Activated naive CD4-positive, alpha-beta T cell (primary cell): ENCODE data around the gene CCL21.
"Not testable (repeated sequence)": the region's sequence is repeated elsewhere in the genome, so short reads cannot be mapped to it uniquely, and the experiment has no call there.

Experiments
- DNase-seq, 4 experiments: peaks; one replicate each; lab custom pipeline; 2025; lab: John Stamatoyannopoulos, UW

Gene CCL21

GRCh38 chr9:34710023-34710422 is at the start of gene CCL21:
TSS of gene CCL21 (minus strand) at chr9:34710136. CDS start at chr9:34710066, 70 bp downstream.
- DNase-seq = no peak

DNA sequence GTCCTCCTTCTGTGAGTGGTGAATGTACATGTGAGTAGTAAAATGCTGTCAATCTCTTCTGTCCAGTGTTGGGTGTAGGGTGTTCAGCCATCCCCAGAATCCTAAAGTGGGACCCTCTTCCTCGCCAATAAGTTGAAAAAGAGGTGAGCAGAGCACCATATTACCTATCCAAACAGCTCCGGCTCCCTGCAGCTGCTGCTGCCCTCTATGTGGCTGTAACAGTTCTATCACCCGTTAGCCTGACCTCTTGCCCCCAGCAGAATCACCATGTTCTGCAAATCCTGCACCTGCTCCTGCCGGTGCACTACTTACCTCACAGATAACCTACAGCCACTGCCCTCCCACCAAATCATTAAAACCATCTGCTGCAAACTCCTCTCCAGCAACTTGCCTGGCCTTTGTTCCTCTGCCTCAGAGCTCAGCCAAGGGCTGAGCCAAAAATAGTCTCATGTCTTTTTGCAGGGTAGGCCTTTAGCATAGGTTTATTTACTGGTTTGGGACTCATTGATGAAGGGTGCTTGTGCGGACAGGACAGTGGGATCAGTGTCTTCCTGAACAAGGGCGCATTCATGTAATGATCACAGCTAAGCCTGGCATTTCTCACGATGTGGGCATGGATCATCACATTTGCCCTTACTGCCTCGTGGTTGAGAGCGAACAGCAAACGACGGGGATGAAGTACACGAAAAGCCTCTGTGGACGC is 49.6 kb upstream of the CCL21 start:
- DNase-seq = no peak

DNA sequence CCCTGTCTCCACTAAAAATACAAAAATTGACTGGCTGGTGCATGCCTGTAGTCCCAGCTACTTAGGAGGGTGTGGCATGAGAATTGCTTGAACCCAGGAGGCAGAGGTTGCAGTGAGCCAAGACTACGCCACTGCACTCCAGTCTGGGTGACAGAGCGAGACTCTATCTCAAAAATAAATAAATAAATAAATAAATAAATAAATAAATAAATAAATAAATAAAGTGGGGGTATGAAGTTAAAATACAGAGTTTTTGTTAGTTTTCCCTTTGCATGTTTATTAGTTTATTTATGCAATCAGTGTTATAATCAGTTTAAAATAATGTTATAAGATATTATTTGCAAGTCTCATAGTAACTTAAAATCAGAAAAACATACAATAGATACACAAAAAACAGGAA is 40.4 kb upstream of the CCL21 start:
- not testable (repeated sequence) for DNase-seq

GRCh38 chr9:34746526-34746925 is 36.6 kb upstream of the CCL21 start:
- no peak for DNase-seq

- DNase-seq = no peak
Observed at GRCh38 chr9:34744295-34745221, 34.6 kb upstream of the CCL21 start.

GRCh38 chr9:34742710-34743109 is 32.8 kb upstream of the CCL21 start:
- no peak for DNase-seq

GRCh38 chr9:34741628-34742027 is 31.7 kb upstream of the CCL21 start:
- no peak for DNase-seq

GRCh38 chr9:34740176-34740575 is 30.2 kb upstream of the CCL21 start:
- not testable (repeated sequence) for DNase-seq

- no peak for DNase-seq
Observed at GRCh38 chr9:34737677-34738260, 27.8 kb upstream of the CCL21 start.

- DNase-seq = no peak
Observed at GRCh38 chr9:34734720-34735119, 24.8 kb upstream of the CCL21 start.

- no peak for DNase-seq
Observed at GRCh38 chr9:34732886-34733285, 22.9 kb upstream of the CCL21 start.

- no peak for DNase-seq
Observed at GRCh38 chr9:34732478-34732877, 22.5 kb upstream of the CCL21 start.

DNA sequence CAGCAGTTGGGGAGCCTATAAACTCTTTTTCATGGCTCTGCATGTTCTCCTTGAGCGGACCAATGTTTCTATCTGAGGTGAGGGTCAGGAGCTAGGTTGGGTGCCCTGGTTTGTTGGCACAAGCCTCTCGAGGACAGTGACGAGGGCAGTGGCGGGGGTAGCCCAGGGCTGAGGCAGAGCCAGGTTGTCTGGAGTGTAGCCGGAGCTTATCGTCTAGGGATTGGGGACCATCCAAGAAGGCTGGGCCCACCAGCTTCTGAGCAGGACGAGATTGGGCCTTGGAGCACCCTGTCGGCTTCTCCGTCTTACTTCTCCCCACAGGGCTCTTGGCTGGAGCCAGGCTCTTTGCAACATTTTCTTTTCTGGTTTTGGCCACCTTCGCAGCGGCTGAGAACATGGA is 13.2 kb upstream of the CCL21 start:
- no peak for DNase-seq

DNA sequence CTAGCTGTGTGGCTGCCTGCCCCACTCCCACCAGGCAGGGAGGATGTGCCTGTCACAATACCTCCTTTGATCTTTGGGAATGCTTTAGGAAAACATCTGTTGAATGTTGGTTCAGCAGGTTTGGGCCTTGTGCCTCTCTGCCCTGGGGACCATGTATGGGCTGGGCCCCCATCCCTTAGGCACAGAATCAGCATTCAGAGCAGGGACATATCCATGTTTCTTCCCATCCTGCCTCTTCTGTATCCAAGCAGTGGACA is 9.8 kb upstream of the CCL21 start:
- not testable (repeated sequence) for DNase-seq

GRCh38 chr9:34719021-34719768 is 9.3 kb upstream of the CCL21 start:
- no peak for DNase-seq

- DNase-seq = no peak
Observed at GRCh38 chr9:34717996-34718614, 8.2 kb upstream of the CCL21 start.

DNA sequence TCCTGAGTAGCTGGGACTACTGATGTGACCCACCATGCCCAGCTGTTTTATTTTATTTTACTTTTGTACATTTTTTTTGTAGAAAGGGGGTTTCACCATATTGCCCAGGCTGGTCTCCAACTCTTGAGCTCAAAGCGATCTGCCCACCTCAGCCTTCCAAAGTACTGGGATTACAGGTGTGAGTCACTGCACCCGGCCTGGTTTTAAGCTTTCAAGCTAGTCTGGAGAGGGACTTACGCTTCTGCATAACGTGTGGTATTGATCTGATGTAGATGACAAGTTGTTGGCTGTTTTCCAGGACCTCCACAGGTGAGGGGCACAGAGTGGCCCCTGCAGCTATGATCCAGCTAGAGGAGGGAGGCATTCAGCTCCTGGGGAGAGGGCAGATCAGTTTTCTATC is 6.8 kb upstream of the CCL21 start:
- DNase-seq = no peak

- DNase-seq = no peak
Observed at GRCh38 chr9:34715639-34716215, 5.8 kb upstream of the CCL21 start.

DNA sequence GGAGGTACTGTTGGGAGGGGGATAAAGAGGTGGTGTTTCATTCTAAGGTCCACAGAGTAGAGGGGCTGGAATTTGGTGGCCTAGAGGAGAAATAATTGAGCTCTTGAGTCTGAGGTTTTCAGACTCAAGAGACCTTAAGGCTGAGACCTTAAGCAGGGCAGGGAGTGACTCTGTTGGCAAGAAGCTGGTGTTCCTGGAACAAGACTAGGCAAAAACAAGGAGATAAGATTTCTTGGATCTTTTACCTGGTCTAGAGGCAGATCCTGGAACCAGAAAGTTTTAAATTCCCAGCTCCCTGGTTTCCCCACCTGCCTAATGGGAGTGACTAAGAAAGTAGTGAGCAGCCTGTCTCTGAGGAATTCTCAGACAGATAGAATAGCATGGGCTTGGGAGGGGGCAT is 4.1 kb upstream of the CCL21 start:
- DNase-seq = no peak

DNA sequence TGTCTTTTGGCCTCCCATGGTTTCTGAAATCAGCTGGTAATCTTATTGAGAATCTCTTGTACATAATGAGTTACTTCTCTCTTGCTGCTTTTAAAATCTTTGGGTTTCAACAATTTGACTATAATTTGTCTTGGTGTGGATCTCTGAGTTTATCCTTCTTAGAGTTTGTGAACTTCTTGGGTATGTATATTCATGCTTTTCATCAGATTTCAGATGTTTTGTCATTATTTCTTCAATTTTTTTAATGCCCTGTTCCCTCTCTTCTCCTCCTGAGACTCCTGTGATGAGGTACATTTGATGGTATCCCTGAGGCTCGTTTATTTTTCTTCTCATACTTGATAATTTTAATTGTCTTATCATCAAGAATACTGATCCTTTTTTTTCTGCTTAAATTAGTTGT is 2.2 kb upstream of the CCL21 start:
- no peak for DNase-seq

DNA sequence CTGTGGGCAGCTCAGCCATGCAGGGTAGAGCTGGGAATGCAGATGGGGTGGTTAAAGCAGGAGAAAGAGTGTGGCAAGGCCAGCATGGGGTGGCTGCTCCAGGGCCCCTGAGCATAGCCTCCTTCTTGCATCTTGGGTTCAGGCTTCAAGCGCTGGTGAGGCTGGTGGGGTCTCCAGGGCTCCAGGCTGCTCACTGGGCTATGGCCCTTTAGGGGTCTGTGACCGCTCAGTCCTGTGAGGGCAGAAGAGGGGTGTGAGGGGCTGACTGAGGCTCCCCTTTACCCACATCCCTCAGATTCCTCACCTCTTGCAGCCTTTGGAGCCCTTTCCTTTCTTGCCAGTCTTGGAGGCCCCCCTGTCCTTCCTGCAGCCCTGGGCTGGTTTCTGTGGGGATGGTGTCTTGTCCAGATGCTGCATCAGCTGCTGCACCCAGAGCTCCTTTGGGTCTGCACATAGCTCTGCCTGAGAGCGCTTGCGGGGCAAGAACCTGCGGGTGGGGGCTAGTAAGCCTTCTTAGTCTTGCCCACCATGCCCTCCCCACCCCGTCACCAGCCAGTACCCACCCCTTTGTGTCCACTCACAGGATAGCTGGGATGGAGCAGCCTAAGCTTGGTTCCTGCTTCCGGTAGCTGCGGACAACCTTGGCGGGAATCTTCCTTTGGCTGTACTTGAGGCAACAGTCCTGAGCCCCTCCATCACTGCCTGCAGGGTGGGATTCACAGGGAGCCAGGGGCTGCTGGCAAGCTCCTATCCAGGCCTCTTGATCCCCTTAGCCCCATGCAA is 549 bp downstream of the CCL21 start:
- DNase-seq = no peak
